Endometrial microvascular endothelial cells (primary cell): Measurements from ENCODE around the gene PITPNM1. TPM values are rescaled to one million over a fixed set of nuclear protein-coding genes. Genes with fewer than 3 reads are reported as not detected.
"Not testable (repeated sequence)": the region's sequence is repeated elsewhere in the genome, so short reads cannot be mapped to it uniquely, and the experiment has no call there.

Experiments used
- in situ Hi-C: cut with HindIII; loops from 2 replicates; pipeline ENCODE4 v1.10.0; 2017; ENCODE audit warnings: low sequenced_read_pairs, low pct_unique_long_range_greater_than_20kb; ENCODE audit errors: inconsistent ontology term
- total RNA-seq: library from RNA; depleted of rRNA; stranded (reverse); fragments of >200 nt; gene quantifications from one replicate; pipeline ENCODE4 v1.2.3, GENCODE V29; 2015; ENCODE audit errors: inconsistent ontology term

PITPNM1 gene
- total RNA-seq: 12.5 TPM

- in situ Hi-C loops: no loop called here
Measured at GRCh38 chr11:67504950-67505581, at the start of gene PITPNM1. Gene PITPNM1 (minus strand): TSS chr11:67505363. CDS start chr11:67504180, 1,183 bp downstream.

- in situ Hi-C loops: not testable (repeated sequence)
Measured at GRCh38 chr11:67551697-67552096, 46.5 kb upstream of the PITPNM1 start.

DNA sequence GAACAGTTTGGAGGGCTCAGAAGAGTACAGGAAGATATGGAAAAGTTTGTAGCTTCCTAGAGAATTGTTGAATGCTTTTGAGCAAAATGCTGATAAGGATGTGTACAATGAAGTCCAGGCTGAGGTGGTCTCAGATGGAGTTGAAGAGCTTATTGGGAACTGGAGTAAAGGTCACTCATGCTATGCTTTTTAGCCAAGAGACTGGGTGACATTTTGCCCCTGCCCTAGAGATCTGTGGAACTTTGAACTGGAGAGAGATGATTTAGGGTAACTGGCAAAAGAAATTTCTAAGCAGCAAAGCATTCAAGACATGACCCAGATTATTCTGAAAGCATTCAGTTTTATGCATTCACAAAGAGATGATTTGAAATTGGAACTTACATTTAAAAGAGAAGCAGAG, 46.0 kb upstream of the PITPNM1 start:
- in situ Hi-C loops: no loop called here

DNA sequence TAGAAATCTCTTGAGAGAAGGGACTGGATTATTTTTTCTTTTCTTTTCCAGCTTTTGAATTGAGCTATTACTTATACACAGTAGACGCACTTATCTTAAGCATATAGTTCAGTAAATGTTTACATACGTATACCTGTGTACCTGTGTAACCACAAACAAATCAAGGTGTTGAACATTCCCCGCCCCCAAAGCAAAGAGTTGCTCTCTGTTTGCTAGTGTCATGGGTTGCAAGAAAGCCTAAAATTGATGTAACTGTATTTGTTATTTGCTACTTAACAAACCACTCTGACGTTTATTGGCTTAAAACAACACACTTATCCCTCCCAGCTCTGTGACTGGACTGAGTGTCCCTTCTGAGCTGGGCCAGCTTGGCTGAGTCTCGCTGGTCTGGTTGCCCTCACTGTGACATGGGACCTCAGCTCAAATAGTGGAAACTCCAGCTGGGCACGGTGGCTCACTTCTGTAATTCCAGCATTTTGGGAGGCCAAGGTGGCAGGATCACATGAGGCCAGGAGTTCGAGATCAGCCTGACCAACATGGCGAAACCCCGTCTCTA, 43.5 kb upstream of the PITPNM1 start:
- in situ Hi-C loops: no loop called here

GRCh38 chr11:67548112-67548511, 42.9 kb upstream of the PITPNM1 start:
- in situ Hi-C loops: not testable (repeated sequence)

GRCh38 chr11:67545280-67545679, 40.1 kb upstream of the PITPNM1 start:
- in situ Hi-C loops: no loop called here

DNA sequence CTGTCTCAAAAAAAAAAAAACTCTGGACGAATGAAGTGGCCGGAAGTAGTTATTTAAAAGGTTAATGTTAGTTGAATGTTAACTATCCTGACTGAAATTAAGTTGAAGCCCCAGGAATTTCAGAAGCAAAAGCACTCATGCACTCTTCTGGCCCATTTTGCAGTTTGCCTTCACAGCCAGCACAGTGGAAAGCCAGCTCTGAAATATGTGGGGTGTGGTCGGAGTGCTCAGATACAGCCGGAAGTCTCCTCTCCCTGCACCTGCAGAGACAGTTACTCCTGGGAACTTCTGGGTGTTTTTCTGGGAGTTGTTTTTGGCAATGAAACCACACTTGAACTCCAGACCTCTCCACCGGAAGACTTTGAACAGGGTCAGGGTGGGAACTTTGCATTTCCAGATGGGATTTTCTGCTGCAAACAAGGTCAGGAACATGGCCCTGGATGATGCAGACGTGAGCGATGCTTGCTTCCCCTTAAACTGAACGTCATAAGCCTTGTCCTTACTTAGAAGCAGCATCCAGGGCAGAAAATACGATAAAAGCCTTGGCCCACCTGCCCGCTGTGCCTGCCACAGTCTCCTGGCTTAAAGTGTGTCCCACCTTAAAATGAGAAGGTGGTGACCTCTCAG, 39.6 kb upstream of the PITPNM1 start:
- in situ Hi-C loops: no loop called here

DNA sequence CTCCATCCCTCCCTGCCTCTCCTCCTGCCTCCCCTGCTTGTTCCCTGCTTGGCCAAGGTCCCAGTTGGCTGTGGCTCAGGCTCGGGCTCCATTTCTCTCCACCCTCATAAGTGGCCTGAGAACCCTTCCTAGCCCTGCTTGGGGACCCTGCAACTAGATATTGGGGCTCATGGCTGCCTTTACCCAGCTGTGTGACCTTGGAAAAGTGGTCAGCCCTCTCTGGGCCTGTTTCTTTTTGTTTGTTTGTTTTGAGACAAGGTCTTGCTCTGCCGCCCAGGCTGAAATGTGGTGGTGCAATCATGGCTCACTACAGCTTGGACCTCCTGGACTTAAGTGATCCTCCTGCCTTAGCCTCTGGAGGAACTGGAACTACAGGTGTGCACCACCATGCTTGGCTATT, 38.4 kb upstream of the PITPNM1 start:
- in situ Hi-C loops: no loop called here

DNA sequence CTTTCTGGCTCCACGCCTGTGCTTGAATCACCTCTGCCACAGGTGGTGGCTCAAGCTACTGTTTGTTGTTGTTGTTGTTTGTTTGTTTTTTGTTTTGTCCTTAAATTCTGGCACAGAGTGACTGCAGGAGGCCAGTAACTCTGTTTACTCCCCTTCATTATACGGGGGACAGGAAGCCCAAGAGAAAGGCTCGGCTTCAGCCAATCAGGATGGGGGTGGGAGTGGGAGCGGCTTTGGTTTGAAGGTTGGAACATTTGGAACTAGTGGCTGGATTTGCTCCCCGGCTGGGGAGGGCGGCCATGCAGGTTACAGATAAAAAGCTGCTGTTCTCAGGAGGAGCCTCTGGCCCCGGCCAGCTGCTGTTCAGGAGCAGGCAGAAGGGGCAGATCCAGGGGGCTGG, 37.8 kb upstream of the PITPNM1 start:
- in situ Hi-C loops: no loop called here

DNA sequence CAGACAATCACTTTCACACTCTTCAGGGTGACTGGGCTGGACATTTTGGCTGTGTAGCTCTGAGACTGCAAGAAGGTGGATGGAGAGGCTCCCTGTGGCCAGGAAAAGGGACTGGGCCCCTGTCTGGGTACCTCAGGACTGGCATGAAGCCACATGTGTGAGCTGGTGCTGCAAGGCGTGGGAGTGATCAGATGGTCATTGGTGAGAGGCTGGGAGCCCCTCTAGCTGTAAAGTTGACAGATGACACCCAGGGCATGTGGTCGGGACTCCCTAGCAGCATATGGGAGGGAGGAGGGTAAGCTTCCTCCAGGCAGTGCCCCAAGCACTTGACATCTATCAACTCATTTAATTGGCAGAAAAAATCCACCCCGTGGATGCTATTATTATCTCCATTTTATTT, 37.0 kb upstream of the PITPNM1 start:
- in situ Hi-C loops: no loop called here

- in situ Hi-C loops: no loop called here
Measured at GRCh38 chr11:67541198-67541597, 36.0 kb upstream of the PITPNM1 start.

GRCh38 chr11:67539550-67539949, 34.4 kb upstream of the PITPNM1 start:
- in situ Hi-C loops: no loop called here

DNA sequence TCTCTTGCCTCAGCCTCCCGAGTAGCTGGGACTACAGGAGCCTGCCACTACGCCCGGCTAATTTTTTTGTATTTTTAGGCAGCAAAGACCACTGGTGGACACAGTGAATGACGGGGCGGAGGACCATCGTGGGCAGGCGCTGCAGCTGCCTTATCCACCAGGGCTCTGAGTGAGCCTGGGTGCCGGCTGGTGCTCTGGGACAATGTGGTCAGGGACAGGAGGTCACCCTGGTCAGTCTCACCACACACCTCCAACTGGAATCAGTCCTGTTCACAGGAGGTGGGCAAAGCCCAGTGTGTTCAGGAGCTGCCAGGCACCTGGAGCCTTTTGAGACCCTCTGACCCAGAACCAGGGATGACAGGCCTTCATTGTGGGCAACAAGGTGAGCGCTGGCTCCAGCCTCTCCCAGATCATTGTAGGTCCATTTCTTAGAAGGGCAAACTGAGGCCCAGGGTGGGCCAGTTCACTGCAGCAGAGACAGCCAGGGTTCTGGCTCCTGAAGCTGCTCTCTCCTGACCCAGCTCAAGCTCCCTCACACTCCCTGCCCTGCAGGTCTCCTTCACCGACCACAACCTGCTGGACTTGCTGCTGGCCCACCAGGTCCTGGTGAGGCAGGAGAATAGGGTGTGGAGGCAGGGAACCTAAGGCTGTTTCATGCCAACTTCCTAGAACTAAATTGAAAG, 33.8 kb upstream of the PITPNM1 start:
- in situ Hi-C loops: no loop called here

DNA sequence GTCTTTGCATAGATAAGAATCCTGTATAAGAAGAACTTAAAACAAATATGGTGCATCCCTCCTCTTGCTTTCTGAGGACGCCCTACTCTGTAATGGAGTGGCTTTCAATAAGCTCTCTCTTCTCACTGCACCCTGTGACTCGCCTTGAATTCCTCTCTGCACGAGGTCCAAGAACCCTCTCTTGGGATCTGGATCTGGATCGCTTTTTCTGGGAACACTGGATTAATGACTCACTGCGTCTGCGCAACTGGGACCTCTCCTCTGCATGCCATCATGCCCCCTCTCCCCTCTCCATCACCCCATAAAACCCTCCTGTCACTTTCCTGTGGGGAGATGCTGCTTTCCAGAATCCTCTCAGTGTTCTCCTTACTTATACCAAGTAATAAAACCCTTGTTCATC, 33.1 kb upstream of the PITPNM1 start:
- in situ Hi-C loops: no loop called here

DNA sequence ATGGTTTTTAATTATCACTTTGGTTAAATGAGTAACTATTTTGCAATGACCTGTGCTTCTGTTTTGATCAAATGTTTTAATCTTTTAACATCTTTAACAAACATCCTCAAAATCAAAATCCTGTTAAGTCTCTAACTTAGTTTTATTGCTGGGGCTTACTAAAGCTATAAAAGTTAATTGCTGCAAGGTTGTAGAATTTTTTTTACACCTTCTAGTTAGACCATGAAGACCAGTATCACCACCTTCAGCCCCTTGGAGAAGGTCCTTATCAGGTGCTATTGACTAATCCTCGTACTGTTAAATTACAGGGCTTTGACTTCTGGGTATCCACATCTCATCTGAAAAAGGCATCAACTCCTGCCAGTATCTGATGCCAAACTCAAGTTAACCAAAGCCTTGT, 30.4 kb upstream of the PITPNM1 start:
- in situ Hi-C loops: no loop called here

DNA sequence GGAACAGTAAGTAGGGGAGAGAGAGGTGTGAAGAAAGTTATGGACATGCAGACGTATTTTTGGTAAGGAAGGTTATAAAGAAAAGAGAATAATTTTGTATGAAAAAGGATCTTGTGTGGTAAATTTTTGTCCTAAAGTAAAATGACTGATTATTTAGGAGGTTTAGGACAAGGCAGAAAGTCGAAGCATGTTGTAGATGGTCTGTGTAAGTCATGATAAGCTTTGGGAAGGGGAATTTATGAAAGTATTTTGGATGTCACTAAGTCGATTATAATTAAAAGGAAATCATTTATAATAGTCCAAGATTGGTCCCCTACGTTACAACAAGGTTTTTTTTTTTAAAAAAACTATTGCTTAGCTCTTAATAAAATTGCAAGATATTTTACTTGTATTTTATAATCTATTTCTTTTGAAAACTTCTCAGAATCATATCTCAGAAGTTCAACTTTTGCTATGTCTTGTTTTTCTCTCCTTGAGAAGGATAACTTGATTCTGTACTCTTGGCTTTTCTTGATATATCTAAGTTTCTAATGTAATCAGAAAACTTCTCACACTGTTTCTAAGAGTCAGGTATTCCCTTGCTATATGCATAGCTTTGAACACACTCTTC, 29.0 kb upstream of the PITPNM1 start:
- in situ Hi-C loops: no loop called here

- in situ Hi-C loops: no loop called here
Measured at GRCh38 chr11:67532889-67533288, 27.7 kb upstream of the PITPNM1 start.

- in situ Hi-C loops: no loop called here
Measured at GRCh38 chr11:67530282-67530592, 25.1 kb upstream of the PITPNM1 start.

- in situ Hi-C loops: no loop called here
Measured at GRCh38 chr11:67528376-67528775, 23.2 kb upstream of the PITPNM1 start.
